Activated CD8-positive, alpha-beta T cell treated with anti-CD3 and anti-CD28 coated beads for 36 hours (primary cell): ENCODE measurements around the gene IST1. TPM values are rescaled to one million over a fixed set of nuclear protein-coding genes. Genes with fewer than 3 reads are reported as not detected.

ENCODE experiments used
- ATAC-seq: fragments of 200-7000 bp; cut with Tn5 transposase; one replicate; pipeline ENCODE4 v1.10.0; 2021; ENCODE audit warnings: mild to moderate bottlenecking, moderate library complexity
- CTCF ChIA-PET: fragments of 350-600 bp; sonication (Branson Sonifier 250); formaldehyde crosslinking; loops from one replicate; lab custom pipeline; 2021; ENCODE audit warnings: antibody characterized with exemption; lab: Charles Lee
- POLR2A ChIA-PET: fragments of 350-600 bp; sonication (Branson Sonifier 250); formaldehyde crosslinking; loops from one replicate; lab custom pipeline; 2021; ENCODE audit warnings: antibody characterized with exemption; lab: Charles Lee
- DNase-seq: peaks from one replicate; pipeline ENCODE4 v3.0.0-alpha.2; 2020
- H3K27ac Mint-ChIP-seq: one replicate; pipeline ENCODE4 v1.8.0; 2021; ENCODE audit warnings: mild to moderate bottlenecking, mixed read lengths
- H3K27me3 Mint-ChIP-seq: one replicate; pipeline ENCODE4 v1.8.0; 2021; ENCODE audit warnings: mixed read lengths
- H3K36me3 Mint-ChIP-seq: one replicate; pipeline ENCODE4 v1.8.0; 2021; ENCODE audit warnings: low read depth, mixed read lengths
- H3K4me1 Mint-ChIP-seq: one replicate; pipeline ENCODE4 v1.8.0; 2021; ENCODE audit warnings: low read depth, mixed read lengths
- H3K4me3 Mint-ChIP-seq: one replicate; pipeline ENCODE4 v1.8.0; 2021; ENCODE audit warnings: mild to moderate bottlenecking, moderate library complexity, mixed read lengths
- H3K9me3 Mint-ChIP-seq: one replicate; pipeline ENCODE4 v1.8.0; 2021; ENCODE audit warnings: mixed read lengths
- CTCF ChIP-seq: fragments of 200-600 bp; IDR thresholded peaks from one replicate; pipeline ENCODE4 v1.8.0; 2022; ENCODE audit warnings: antibody characterized with exemption, mild to moderate bottlenecking
- intact Hi-C: fragments of 100-400 bp; cut with micrococcal nuclease; formaldehyde crosslinking; loops from one replicate; pipeline ENCODE4 v1.10.0; 2022
- total RNA-seq, 2 experiments: library from RNA; stranded (reverse); gene quantifications; one replicate each; pipeline ENCODE4 v1.2.3, GENCODE V29; 2021

Gene IST1
- total RNA-seq, 2 experiments from 2014 or later, result 157 to 175 TPM

- H3K27ac Mint-ChIP-seq, result peak overlapping the region; percentile 50
- ATAC-seq, result peak; percentile 35
- peak; percentile 68 for TF ChIP-seq CTCF
- DNase-seq, result peak; percentile 78
- CTCF ChIA-PET, result interaction anchor here (0.7 to 6.4 kb wide), 27 partner anchors 11 to 128 kb away, joined by 3 to 73 read pairs (median 6); partner anchors contain the start of genes AP1G1, ATXN1L and IST1
- POLR2A ChIA-PET, result interaction anchor here (0.6 to 3.0 kb wide), 17 partner anchors 9 to 211 kb away, joined by 3 to 33 read pairs (median 4); partner anchors contain the start of genes AP1G1, ATXN1L, DHX38 and IST1
- peak overlapping the region; percentile 72 for H3K4me3 Mint-ChIP-seq
- intact Hi-C loops, result loop anchor here (5.0 kb wide), 2 partner anchors 36 to 76 kb away; partner anchors contain the start of genes AP1G1 and ATXN1L
- no peaks in the 10 kb centered on the region for H3K9me3 Mint-ChIP-seq
- H3K27me3 Mint-ChIP-seq, result peaks cover 7% of the 10 kb centered on the region
- peaks cover 47% of the 10 kb centered on the region for H3K4me1 Mint-ChIP-seq
- peaks cover 5% of the 10 kb centered on the region for H3K36me3 Mint-ChIP-seq
These were observed 12.0 kb upstream of the IST1 start for GRCh38 chr16:71883168-71883848.

GRCh38 chr16:71883849-71884638 is 11.3 kb upstream of the IST1 start, which contains the start of gene ZNF821:
TSS of gene ZNF821 (minus strand) at chr16:71884182. CDS start at chr16:71879946, 4,236 bp downstream.
- no peaks in the 10 kb centered on the region for H3K9me3 Mint-ChIP-seq
- ChIA-PET CTCF (interaction anchor here (1.1 to 6.4 kb wide), 12 partner anchors 11 to 108 kb away, joined by 4 to 73 read pairs (median 14); partner anchors contain the start of genes AP1G1 and IST1), POLR2A (interaction anchor here (0.6 to 3.0 kb wide), 12 partner anchors 10 to 76 kb away, joined by 3 to 33 read pairs (median 4); partner anchors contain the start of genes AP1G1, ATXN1L and IST1)
- intact Hi-C loops, result loop anchor here (5.0 kb wide), 2 partner anchors 37 to 77 kb away; partner anchors contain the start of genes AP1G1 and ATXN1L
- peak within 1 kb of the TSS; percentile 92 for H3K4me3 Mint-ChIP-seq
- peak; percentile 27 for TF ChIP-seq CTCF
- DNase-seq, result peak; percentile 78
- peaks cover 2% of the 10 kb centered on the region for H3K36me3 Mint-ChIP-seq
- H3K27me3 Mint-ChIP-seq, result peaks cover 7% of the 10 kb centered on the region
- peak within 1 kb of the TSS; percentile 90 for H3K27ac Mint-ChIP-seq
- H3K4me1 Mint-ChIP-seq, result peaks cover 47% of the 10 kb centered on the region
- ATAC-seq, result peak; percentile 54

- no peak overlapping the region for H3K27ac Mint-ChIP-seq
- intact Hi-C loops, result no loop called here
These were observed 10.1 kb upstream of the IST1 start for GRCh38 chr16:71885261-71885650.

GRCh38 chr16:71889147-71889546 is 6.2 kb upstream of the IST1 start:
- TF ChIP-seq CTCF, result no peak
- H3K4me1 Mint-ChIP-seq, result peaks cover 15% of the 10 kb centered on the region
- ATAC-seq, result no peak
- intact Hi-C loops, result no loop called here
- no peaks in the 10 kb centered on the region for H3K36me3 Mint-ChIP-seq
- H3K4me3 Mint-ChIP-seq, result no peak overlapping the region
- no peak overlapping the region for H3K27ac Mint-ChIP-seq
- ChIA-PET POLR2A (interaction anchor here (1.0 kb wide), 1 partner anchor 81 kb away, joined by 3 read pairs; the partner anchor contains the start of gene AP1G1), CTCF (interaction anchor here (1.2 to 1.3 kb wide), 2 partner anchors 73 to 146 kb away, joined by 3 to 5 read pairs; no protein-coding TSS in a partner anchor)
- H3K27me3 Mint-ChIP-seq, result peaks cover 7% of the 10 kb centered on the region
- no peaks in the 10 kb centered on the region for H3K9me3 Mint-ChIP-seq
- DNase-seq, result no peak

More at GRCh38 chr16:71885261-71885650, 10.1 kb upstream of the IST1 start:
- Mint-ChIP-seq H3K9me3 (no peaks in the 10 kb centered on the region), H3K4me3 (peak overlapping the region; percentile 92), H3K4me1 (peaks cover 40% of the 10 kb centered on the region), H3K36me3 (no peaks in the 10 kb centered on the region), H3K27me3 (peaks cover 7% of the 10 kb centered on the region)
- no peak for TF ChIP-seq CTCF
- no peak for DNase-seq
- no peak for ATAC-seq
- ChIA-PET CTCF (interaction anchor here (1.2 to 6.4 kb wide), 5 partner anchors 9 to 76 kb away, joined by 3 to 73 read pairs (median 52); partner anchors contain the start of gene IST1), POLR2A (interaction anchor here (1.5 kb wide), 1 partner anchor 9 kb away, joined by 6 read pairs; no protein-coding TSS in a partner anchor)
